ENCODE measurements around the gene PM20D2.

DNA sequence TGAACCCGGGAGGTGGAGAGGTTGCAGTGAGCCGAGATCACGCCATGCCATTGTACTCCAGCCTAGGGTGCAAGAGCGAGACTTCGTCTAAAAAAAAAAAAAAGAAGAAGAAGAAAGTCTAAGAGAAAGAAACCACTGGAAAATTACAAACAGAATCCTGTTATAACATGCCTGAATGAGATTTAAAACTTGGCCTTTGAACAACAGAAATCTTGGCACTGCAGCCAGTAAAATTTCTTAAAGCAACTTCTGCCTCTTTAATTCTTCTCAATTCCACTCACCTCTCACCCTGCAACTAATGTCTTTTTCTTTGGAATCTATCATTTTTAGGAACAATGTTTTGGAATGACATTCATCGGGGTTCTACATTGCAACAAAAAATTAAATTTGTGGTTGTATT lies 26.3 kb downstream of the PM20D2 start:
- TF ChIP-seq POLR2A (IDR thresholded peaks at IDR 0.05): no peak
- TF ChIP-seq, protein P1, sequence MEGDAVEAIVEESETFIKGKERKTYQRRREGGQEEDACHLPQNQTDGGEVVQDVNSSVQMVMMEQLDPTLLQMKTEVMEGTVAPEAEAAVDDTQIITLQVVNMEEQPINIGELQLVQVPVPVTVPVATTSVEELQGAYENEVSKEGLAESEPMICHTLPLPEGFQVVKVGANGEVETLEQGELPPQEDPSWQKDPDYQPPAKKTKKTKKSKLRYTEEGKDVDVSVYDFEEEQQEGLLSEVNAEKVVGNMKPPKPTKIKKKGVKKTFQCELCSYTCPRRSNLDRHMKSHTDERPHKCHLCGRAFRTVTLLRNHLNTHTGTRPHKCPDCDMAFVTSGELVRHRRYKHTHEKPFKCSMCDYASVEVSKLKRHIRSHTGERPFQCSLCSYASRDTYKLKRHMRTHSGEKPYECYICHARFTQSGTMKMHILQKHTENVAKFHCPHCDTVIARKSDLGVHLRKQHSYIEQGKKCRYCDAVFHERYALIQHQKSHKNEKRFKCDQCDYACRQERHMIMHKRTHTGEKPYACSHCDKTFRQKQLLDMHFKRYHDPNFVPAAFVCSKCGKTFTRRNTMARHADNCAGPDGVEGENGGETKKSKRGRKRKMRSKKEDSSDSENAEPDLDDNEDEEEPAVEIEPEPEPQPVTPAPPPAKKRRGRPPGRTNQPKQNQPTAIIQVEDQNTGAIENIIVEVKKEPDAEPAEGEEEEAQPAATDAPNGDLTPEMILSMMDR (IDR thresholded peaks at IDR 0.05): no peak
